HG02610 (cell line): ENCODE measurements around the gene ARHGAP1.

Source experiments
- ATAC-seq: cut with Tn5 transposase; IDR thresholded peaks from one replicate; pipeline ENCODE4 v1.9.1; 2021; ENCODE audit warnings: mild to moderate bottlenecking, moderate library complexity; ENCODE audit not compliant: unreplicated experiment

Gene ARHGAP1

DNA sequence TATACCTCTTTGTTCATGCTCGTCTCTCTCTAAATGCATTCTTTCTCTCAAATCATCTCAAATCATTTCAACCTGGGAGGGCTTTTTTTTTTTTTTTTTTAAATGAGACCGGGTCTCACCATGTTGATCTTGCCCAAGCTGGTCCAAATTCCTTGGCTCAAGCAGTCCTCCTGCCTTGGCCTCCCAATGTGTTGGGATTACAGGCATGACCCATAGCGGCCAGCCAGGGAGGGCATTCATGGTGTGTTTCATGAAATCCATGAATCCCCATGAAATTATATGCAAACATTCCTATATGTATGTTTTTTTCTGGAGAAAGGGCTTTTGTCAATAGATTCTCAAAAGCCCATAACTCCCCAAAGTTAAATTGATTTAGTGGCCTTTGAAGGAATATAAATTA lies 56.9 kb downstream of the ARHGAP1 start:
- ATAC-seq, result no peak

DNA sequence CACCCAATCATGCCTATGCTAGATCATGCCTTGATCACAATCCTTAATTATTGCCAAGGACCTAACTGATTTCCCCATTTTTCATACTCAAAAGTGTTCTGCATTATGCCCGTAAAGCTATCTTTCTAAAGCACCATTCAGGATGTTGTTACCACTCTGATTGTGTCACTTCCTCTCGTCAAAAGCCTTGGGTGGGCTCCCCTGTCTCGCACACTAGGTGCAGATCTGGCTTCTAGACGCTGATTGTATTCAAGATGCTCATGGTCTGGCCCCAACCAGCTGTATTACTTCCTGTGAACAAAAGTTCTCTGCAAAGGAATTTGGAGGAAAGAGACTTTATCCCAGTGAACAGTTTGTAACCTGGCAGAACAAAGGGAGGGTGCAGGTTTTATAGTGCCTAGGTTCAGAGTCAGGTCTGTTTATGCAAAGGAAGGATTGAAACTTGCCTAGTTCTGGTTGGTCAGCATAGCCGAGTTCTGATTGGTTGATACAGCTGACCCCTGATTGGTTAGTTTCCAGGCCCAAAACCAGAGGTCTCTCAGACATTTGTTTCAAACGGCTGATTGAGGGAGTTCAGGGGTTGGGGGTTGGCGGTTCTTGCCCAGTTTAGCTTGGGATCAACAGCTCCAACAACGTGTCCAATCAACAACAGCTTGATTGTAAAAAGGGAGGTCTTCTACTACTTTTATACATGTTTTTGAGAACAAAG lies 57.6 kb downstream of the ARHGAP1 start:
- ATAC-seq, result no peak

DNA sequence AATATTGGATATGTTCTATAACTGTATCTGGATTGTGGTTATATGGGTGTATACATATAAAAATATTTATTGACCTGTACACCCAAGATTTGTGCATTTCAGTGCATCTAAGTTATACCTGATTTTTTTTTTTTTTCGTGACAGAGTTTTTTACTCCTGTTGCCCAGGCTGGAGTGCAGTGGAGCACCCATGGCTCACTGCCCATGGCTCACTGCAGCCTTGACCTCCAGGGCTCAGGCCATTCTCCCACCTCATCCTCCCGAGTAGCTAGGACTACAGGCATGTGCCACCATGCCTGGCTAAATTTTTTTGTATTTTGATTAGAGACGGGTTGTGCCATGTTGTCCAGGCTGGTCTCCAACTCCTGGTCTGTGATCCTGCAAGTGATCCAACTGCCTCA lies 58.8 kb downstream of the ARHGAP1 start:
- ATAC-seq, result no peak

GRCh38 chr11:46640036-46640788 lies 60.2 kb downstream of the ARHGAP1 start:
- ATAC-seq, result no peak

DNA sequence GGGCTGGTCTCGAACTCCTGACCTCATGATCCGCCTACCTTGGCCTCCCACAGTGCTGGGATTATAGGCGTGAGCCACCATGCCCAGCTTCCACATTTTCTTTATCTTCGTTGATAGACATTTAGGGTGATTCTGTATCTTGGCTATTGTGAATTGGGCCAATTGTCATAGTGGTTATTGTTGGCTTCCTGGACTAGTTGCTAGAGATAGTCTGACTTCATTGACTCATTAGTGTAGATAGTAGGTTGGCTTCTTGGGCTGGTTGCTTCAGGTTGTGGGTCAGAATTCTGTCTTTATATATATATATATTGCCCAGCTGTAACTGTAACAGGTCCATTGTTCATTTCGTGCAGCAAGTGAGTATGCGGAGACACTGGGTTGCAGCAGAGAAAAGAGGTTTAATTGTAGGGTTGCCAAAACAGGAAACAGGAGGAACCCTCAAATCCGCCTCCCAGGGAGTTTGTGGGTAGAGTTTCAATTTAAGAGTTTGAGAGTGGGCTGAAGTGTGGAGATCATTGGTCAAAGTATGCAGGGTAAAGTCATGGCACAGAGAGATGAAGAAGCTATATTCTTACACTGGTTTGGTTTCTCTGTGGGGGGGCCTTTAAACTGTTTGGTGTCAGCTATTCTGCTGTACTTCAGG lies 61.1 kb downstream of the ARHGAP1 start:
- no peak for ATAC-seq

- ATAC-seq, result no peak
Observed at GRCh38 chr11:46637546-46637945, 62.9 kb downstream of the ARHGAP1 start.

DNA sequence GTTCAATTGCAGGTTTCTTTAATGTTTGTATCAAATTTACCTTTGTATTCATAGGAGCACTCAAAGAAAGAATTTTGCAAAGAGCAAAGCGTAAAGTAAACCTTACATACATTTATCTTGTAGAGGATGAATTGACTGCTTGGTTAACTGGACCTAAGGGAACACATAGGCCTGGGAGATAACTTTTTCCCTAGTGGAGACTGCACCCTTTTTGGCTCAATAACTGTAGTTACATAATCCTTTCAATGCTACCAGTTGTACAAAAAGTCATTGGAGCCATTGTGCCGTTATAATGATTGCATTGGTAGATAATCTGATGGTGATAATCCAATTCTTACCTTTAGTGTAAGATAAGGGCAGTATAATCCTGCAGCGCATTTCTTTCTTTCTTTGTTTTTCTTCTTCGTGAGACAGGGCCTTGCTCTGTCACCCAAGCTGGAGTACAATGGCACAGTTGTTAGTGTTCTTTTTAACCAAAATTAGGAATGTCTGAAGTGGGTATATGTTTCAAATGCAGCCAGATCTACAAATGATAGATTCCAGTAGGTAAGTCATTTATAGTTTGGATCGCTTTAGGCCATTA lies 64.8 kb downstream of the ARHGAP1 start:
- ATAC-seq, result no peak

GRCh38 chr11:46633291-46634217 lies 66.9 kb downstream of the ARHGAP1 start:
- no peak for ATAC-seq

- ATAC-seq, result no peak
Observed at GRCh38 chr11:46632502-46632901, 67.9 kb downstream of the ARHGAP1 start.

DNA sequence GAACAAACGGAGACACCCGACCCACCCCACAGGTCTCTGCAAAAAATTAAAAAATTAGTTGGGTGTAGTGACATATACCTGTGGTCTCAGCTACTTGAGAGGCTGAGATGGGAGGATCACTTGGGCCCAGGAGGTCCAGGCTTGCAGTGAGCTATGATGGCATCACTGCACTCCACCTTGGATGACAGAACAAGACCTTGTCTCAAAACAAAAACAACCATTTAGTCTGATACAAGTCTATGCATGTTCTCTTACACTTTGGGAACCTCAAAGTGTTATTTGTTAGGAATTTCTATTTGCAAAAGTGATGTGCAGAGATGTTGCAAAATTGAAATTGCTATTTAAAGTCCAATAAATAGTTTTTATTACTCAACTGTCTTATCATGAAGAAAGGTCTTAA lies 68.7 kb downstream of the ARHGAP1 start:
- no peak for ATAC-seq

DNA sequence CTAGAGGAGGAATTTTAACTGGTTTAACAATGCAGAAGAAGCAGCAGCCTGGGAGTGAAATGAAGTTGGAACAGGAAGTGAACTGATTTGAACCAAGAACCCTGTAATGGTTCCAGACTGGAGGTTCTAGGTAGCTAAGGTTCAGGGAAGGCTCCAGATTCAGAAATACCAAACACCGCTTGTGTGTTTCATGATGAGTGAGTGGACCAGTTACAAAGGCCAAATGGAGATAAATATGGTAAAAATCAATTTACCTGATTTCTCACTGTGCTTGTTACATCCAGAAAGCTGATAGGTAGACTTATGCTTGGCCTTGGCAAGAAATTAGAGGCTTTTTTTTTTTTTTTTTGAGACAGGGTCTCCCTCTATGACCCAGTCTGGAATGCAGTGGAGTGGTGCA lies 70.2 kb downstream of the ARHGAP1 start:
- ATAC-seq, result no peak

- ATAC-seq, result no peak
Observed at GRCh38 chr11:46628961-46629360, 71.5 kb downstream of the ARHGAP1 start.
